ENCODE data around the gene FTO. TPM values are rescaled to one million over a fixed set of nuclear protein-coding genes. Genes with fewer than 3 reads are reported as not detected.

FTO gene
- total and polyA plus RNA-seq, 2 of the 8 experiments (the other 6 are each of a cell fraction or from before 2014, with no cell fraction given): 34.5 to 59.8 TPM

- no peak for TF ChIP-seq CHD7 (IDR thresholded peaks at IDR 0.05; ENCODE audit: insufficient replicate concordance, low read length)
Observed at GRCh38 chr16:53899431-53899830, 195.5 kb downstream of the FTO start (continued).

Data from H1 (cell line).